WTC11 (cell line): Measurements from ENCODE around the gene MYH2. TPM values are rescaled to one million over a fixed set of nuclear protein-coding genes. Genes with fewer than 3 reads are reported as not detected.

Experiments used
- ATAC-seq: fragments of 200-7000 bp; cut with Tn5 transposase; 2 replicates; pipeline ENCODE4 v1.10.0; 2021; ENCODE audit warnings: mild to moderate bottlenecking, moderate library complexity
- CTCF ChIA-PET: fragments of 300-600 bp; sonication (Branson Sonifier 250); formaldehyde crosslinking; loops from one replicate; lab custom pipeline; 2021; ENCODE audit warnings: antibody characterized with exemption; lab: Charles Lee
- POLR2A ChIA-PET: fragments of 350-600 bp; sonication (Branson Sonifier 250); formaldehyde crosslinking; loops from one replicate; lab custom pipeline; 2021; ENCODE audit warnings: antibody characterized with exemption; lab: Charles Lee
- DNase-seq: peaks from one replicate; pipeline ENCODE4 v3.0.0; 2021; ENCODE audit warnings: low spot score
- H3K27ac Mint-ChIP-seq: 2 replicates; pipeline ENCODE4 v1.8.0; 2021; ENCODE audit warnings: mixed read lengths
- H3K27me3 Mint-ChIP-seq: 2 replicates; pipeline ENCODE4 v1.8.0; 2021; ENCODE audit warnings: low read depth, mild to moderate bottlenecking, moderate library complexity, mixed read lengths
- H3K36me3 Mint-ChIP-seq: 2 replicates; pipeline ENCODE4 v1.8.0; 2021; ENCODE audit warnings: mixed read lengths
- H3K4me1 Mint-ChIP-seq: 2 replicates; pipeline ENCODE4 v1.8.0; 2022; ENCODE audit warnings: mixed read lengths
- H3K4me3 Mint-ChIP-seq: 2 replicates; pipeline ENCODE4 v1.8.0; 2021; ENCODE audit warnings: mild to moderate bottlenecking, moderate library complexity, mixed read lengths
- H3K9me3 Mint-ChIP-seq: 2 replicates; pipeline ENCODE4 v1.8.0; 2021; ENCODE audit warnings: mixed read lengths
- ATF6 ChIP-seq: sonication (generic); formaldehyde crosslinking; IDR thresholded peaks from 2 replicates; pipeline ENCODE4 v1.8.1; 2023; ENCODE audit warnings: mild to moderate bottlenecking, missing genetic modification reagents
- CBFB ChIP-seq: sonication (generic); formaldehyde crosslinking; IDR thresholded peaks from 2 replicates; pipeline ENCODE4 v1.8.1; 2022; ENCODE audit warnings: mild to moderate bottlenecking, low read depth, missing genetic modification reagents
- E2F4 ChIP-seq: sonication (generic); formaldehyde crosslinking; IDR thresholded peaks from 2 replicates; pipeline ENCODE4 v1.8.1; 2022; ENCODE audit warnings: low read depth, mild to moderate bottlenecking, moderate library complexity, missing genetic modification reagents, borderline replicate concordance
- GRHL2 ChIP-seq: fragments of 250-450 bp; sonication (Bioruptor Pico); IDR thresholded peaks from 2 replicates; pipeline ENCODE4 v1.8.0; 2022; ENCODE audit warnings: mild to moderate bottlenecking, moderate library complexity; ENCODE audit not compliant: insufficient replicate concordance, severe bottlenecking
- HMGXB4 ChIP-seq: sonication (generic); formaldehyde crosslinking; IDR thresholded peaks from 2 replicates; pipeline ENCODE4 v1.8.1; 2023; ENCODE audit warnings: mild to moderate bottlenecking, moderate library complexity, missing genetic modification reagents
- JUN ChIP-seq: sonication (generic); formaldehyde crosslinking; IDR thresholded peaks from 2 replicates; pipeline ENCODE4 v1.8.0; 2023; ENCODE audit warnings: mild to moderate bottlenecking, missing genetic modification reagents
- MXD4 ChIP-seq: fragments of 250-450 bp; sonication (Bioruptor Pico); IDR thresholded peaks from 2 replicates; pipeline ENCODE4 v1.8.0; 2021; ENCODE audit warnings: mild to moderate bottlenecking, moderate library complexity, borderline replicate concordance
- OVOL2 ChIP-seq: fragments of 250-450 bp; sonication (Bioruptor Pico); IDR thresholded peaks from 2 replicates; pipeline ENCODE4 v1.9.0; 2021; ENCODE audit warnings: mild to moderate bottlenecking, borderline replicate concordance
- PREB ChIP-seq: sonication (generic); formaldehyde crosslinking; IDR thresholded peaks from 2 replicates; pipeline ENCODE4 v1.8.1; 2022; ENCODE audit warnings: mild to moderate bottlenecking, missing genetic modification reagents, moderate library complexity, borderline replicate concordance
- SP1 ChIP-seq: sonication (generic); formaldehyde crosslinking; conservative IDR thresholded peaks from 2 replicates; pipeline ENCODE4 v1.8.1; 2022; ENCODE audit warnings: missing genetic modification reagents
- TEAD1 ChIP-seq: sonication (generic); formaldehyde crosslinking; IDR thresholded peaks from 2 replicates; pipeline ENCODE4 v1.8.0; 2022; ENCODE audit warnings: mild to moderate bottlenecking, missing genetic modification reagents
- ZNF425 ChIP-seq: fragments of 250-450 bp; sonication (Bioruptor Pico); conservative IDR thresholded peaks from 2 replicates; pipeline ENCODE4 v1.9.0; 2021; ENCODE audit warnings: mild to moderate bottlenecking
- ZNF532 ChIP-seq: fragments of 250-450 bp; sonication (Bioruptor Pico); IDR thresholded peaks from 2 replicates; pipeline ENCODE4 v1.9.0; 2021; ENCODE audit warnings: mild to moderate bottlenecking, borderline replicate concordance
- total RNA-seq: library from RNA; stranded (reverse); gene quantifications from 3 replicates; pipeline ENCODE4 v1.2.3, GENCODE V29; 2021

MYH2 gene
- total RNA-seq, 1 experiment from 2014 or later = 1.5 TPM

GRCh38 chr17:10512856-10513255, 36.6 kb downstream of the MYH2 start (continued):
- no peak for TF ChIP-seq PREB (CRISPR knock-in tag)

GRCh38 chr17:10499950-10500349, 49.5 kb downstream of the MYH2 start:
- ChIA-PET CTCF (no interaction called here), POLR2A (no interaction called here)
- Mint-ChIP-seq H3K27me3 (no peaks in the 10 kb centered on the region), H3K36me3 (no peaks in the 10 kb centered on the region), H3K4me3 (no peak overlapping the region), H3K27ac (no peak overlapping the region), H3K4me1 (peaks cover 11% of the 10 kb centered on the region), H3K9me3 (peaks cover 16% of the 10 kb centered on the region)
- ATAC-seq = no peak
- DNase-seq = no peak
- no peak for TF ChIP-seq OVOL2 (CRISPR knock-in tag)
- no peak for TF ChIP-seq ZNF532 (CRISPR knock-in tag)
- no peak for TF ChIP-seq JUN (CRISPR knock-in tag)
- TF ChIP-seq HMGXB4 (CRISPR knock-in tag) = no peak
- no peak for TF ChIP-seq TEAD1 (CRISPR knock-in tag)
- no peak for TF ChIP-seq PREB (CRISPR knock-in tag)

- Mint-ChIP-seq H3K4me1 (no peaks in the 10 kb centered on the region), H3K27me3 (peaks cover 2% of the 10 kb centered on the region; the same call in 1 of the 2 replicates), H3K36me3 (peaks cover 27% of the 10 kb centered on the region), H3K4me3 (no peak overlapping the region), H3K9me3 (peaks cover 59% of the 10 kb centered on the region), H3K27ac (no peak overlapping the region)
- ChIA-PET CTCF (interaction anchor here (1.0 to 1.2 kb wide), 2 partner anchors 123 to 137 kb away, joined by 3 to 6 read pairs; no protein-coding TSS in a partner anchor), POLR2A (no interaction called here)
- no peak for DNase-seq
- no peak for ATAC-seq
- TF ChIP-seq HMGXB4 (CRISPR knock-in tag) (no peak), ATF6 (no peak), PREB (CRISPR knock-in tag) (no peak), SP1 (CRISPR knock-in tag) (no peak), ZNF425 (CRISPR knock-in tag) (no peak), OVOL2 (CRISPR knock-in tag) (no peak), MXD4 (CRISPR knock-in tag) (no peak), E2F4 (CRISPR knock-in tag) (no peak), GRHL2 (CRISPR knock-in tag) (no peak), CBFB (CRISPR knock-in tag) (no peak)
Measured at GRCh38 chr17:10492004-10492403, 57.5 kb downstream of the MYH2 start.
